ENCODE results near the gene GNAI3.
A peak's percentile ranks its signal among the peaks of the same experiment; 100 is the strongest.

The GNAI3 gene

GRCh38 chr1:109611308-109611990 lies 63.0 kb downstream of the GNAI3 start:
- no peaks in the 10 kb centered on the region for H3K27me3 ChIP-seq (ENCODE audit: control insufficient read depth in 1 of 2, insufficient read depth in 2 of 2, low read length in 2 of 2)
- H3K36me3 ChIP-seq (ENCODE audit: insufficient read depth, low read length), result no peaks in the 10 kb centered on the region
- no peak overlapping the region for H3K4me3 ChIP-seq (ENCODE audit: low read depth in 1 of 2, low read length in 2 of 2)
- no peaks in the 10 kb centered on the region for H3K4me1 ChIP-seq (ENCODE audit: insufficient read depth, low read length)
- no peak overlapping the region for H3K9ac ChIP-seq (ENCODE audit: low read length)
- H3K27ac ChIP-seq (ENCODE audit: low read depth, low read length), result no peak overlapping the region
- no peaks in the 10 kb centered on the region for H3K9me3 ChIP-seq (ENCODE audit: low read length)

GRCh38 chr1:109613361-109614147 lies 65.1 kb downstream of the GNAI3 start:
- no peak overlapping the region for H3K9ac ChIP-seq (ENCODE audit: low read length)
- H3K36me3 ChIP-seq (ENCODE audit: insufficient read depth, low read length), result no peaks in the 10 kb centered on the region
- H3K27ac ChIP-seq (ENCODE audit: low read depth, low read length), result no peak overlapping the region
- no peaks in the 10 kb centered on the region for H3K9me3 ChIP-seq (ENCODE audit: low read length)
- no peaks in the 10 kb centered on the region for H3K4me1 ChIP-seq (ENCODE audit: insufficient read depth, low read length)
- H3K27me3 ChIP-seq (ENCODE audit: control insufficient read depth in 1 of 2, insufficient read depth in 2 of 2, low read length in 2 of 2), result no peaks in the 10 kb centered on the region
- no peak overlapping the region for H3K4me3 ChIP-seq (ENCODE audit: low read depth in 1 of 2, low read length in 2 of 2)

DNA sequence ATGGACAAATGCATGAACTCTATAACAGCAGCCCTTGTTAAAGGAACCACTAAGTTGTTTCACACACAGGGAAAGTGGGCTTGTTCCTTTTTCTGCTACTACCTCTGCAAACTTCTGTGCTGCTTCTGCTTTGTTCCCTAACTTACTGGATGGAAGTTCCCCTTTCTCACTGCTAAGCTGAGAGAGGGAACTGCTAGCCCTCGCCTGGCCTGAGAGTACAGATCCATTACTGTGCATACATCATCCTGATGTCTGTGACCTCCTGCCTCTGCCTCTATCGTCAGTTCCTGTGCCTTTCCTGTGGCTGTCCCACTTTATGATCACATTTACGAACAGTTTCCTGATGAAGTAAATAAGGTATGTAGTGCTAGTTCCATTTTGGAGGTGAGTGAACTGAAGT lies 67.5 kb downstream of the GNAI3 start:
- H3K9me3 ChIP-seq (ENCODE audit: low read length), result no peaks in the 10 kb centered on the region
- H3K4me3 ChIP-seq (ENCODE audit: low read depth in 1 of 2, low read length in 2 of 2), result no peak overlapping the region
- no peaks in the 10 kb centered on the region for H3K36me3 ChIP-seq (ENCODE audit: insufficient read depth, low read length)
- no peak overlapping the region for H3K27ac ChIP-seq (ENCODE audit: low read depth, low read length)
- no peaks in the 10 kb centered on the region for H3K27me3 ChIP-seq (ENCODE audit: control insufficient read depth in 1 of 2, insufficient read depth in 2 of 2, low read length in 2 of 2)
- H3K4me1 ChIP-seq (ENCODE audit: insufficient read depth, low read length), result peaks cover 14% of the 10 kb centered on the region
- no peak overlapping the region for H3K9ac ChIP-seq (ENCODE audit: low read length)

DNA sequence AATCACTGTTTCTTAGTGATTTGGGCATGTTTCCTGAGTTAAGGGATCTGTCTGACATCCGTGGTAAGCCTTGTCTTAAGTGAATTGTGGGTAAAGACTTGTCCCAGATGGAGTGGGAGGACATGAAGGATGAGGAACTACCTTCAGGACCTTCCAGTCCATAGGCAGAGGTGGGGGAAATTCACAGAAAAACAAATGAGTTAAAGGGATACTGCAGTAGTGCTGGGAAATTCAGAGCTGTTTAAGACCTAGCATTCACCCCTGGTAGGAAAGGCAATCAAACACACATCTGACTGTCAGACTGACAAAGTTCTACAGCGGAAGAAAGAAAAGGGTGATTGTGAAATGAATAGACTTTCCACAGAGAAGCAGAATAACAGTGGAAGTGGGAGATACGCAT lies 68.0 kb downstream of the GNAI3 start:
- Histone ChIP-seq H3K9ac (ENCODE audit: low read length) (no peak overlapping the region), H3K4me1 (ENCODE audit: insufficient read depth, low read length) (peaks cover 17% of the 10 kb centered on the region), H3K4me3 (ENCODE audit: low read depth in 1 of 2, low read length in 2 of 2) (no peak overlapping the region), H3K27ac (ENCODE audit: low read depth, low read length) (no peak overlapping the region), H3K9me3 (ENCODE audit: low read length) (no peaks in the 10 kb centered on the region), H3K27me3 (ENCODE audit: control insufficient read depth in 1 of 2, insufficient read depth in 2 of 2, low read length in 2 of 2) (no peaks in the 10 kb centered on the region), H3K36me3 (ENCODE audit: insufficient read depth, low read length) (no peaks in the 10 kb centered on the region)

DNA sequence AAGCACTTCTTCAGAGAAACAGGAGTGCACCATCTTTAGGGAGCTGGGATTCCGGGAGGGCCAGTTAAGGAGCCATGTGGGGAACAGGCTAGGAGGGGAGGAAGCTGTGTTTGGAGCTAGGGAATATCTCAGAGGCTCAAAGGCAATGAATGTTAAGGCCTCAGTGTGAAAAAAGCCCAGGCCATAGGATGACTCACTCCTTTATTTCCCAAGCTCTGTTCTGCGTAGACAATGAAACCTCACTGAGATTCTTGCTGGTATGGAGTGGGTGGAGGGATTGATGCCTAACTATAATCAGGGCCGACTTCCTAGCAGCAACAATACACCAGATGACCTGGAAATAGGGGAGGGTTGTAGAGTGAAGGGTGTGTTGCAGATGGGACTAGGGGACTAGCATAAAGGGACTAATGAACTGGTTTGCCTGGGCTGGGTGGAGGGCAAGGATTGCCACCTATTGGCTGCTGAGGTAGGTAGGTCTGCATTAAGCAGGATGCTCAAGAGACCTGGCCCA lies 68.9 kb downstream of the GNAI3 start:
- Histone ChIP-seq H3K9ac (ENCODE audit: low read length) (no peak overlapping the region), H3K27me3 (ENCODE audit: control insufficient read depth in 1 of 2, insufficient read depth in 2 of 2, low read length in 2 of 2) (no peaks in the 10 kb centered on the region), H3K9me3 (ENCODE audit: low read length) (no peaks in the 10 kb centered on the region), H3K4me3 (ENCODE audit: low read depth in 1 of 2, low read length in 2 of 2) (no peak overlapping the region), H3K27ac (ENCODE audit: low read depth, low read length) (no peak overlapping the region), H3K36me3 (ENCODE audit: insufficient read depth, low read length) (no peaks in the 10 kb centered on the region), H3K4me1 (ENCODE audit: insufficient read depth, low read length) (peaks cover 27% of the 10 kb centered on the region)

- H3K4me3 ChIP-seq (ENCODE audit: low read depth in 1 of 2, low read length in 2 of 2), result peak overlapping the region; percentile 72 to 97
- peaks cover 35% of the 10 kb centered on the region for H3K4me1 ChIP-seq (ENCODE audit: insufficient read depth, low read length)
- H3K36me3 ChIP-seq (ENCODE audit: insufficient read depth, low read length), result no peaks in the 10 kb centered on the region
- no peak overlapping the region for H3K9ac ChIP-seq (ENCODE audit: low read length)
- no peaks in the 10 kb centered on the region for H3K27me3 ChIP-seq (ENCODE audit: control insufficient read depth in 1 of 2, insufficient read depth in 2 of 2, low read length in 2 of 2)
- H3K9me3 ChIP-seq (ENCODE audit: low read length), result no peaks in the 10 kb centered on the region
- no peak overlapping the region for H3K27ac ChIP-seq (ENCODE audit: low read depth, low read length)
Measured at GRCh38 chr1:109618661-109619575, 70.5 kb downstream of the GNAI3 start.

GRCh38 chr1:109619576-109620400 lies 71.4 kb downstream of the GNAI3 start, which contains the start of the genes AMPD2 and GNAT2:
TSS of gene AMPD2 (plus strand) at chr1:109619837. CDS start at chr1:109621176, 1,339 bp downstream.
TSS of gene GNAT2 (minus strand) at chr1:109619616. CDS start at chr1:109612870, 6,746 bp downstream.
- peak within 1 kb of the TSS; percentile 82 for H3K27ac ChIP-seq (ENCODE audit: low read depth, low read length)
- H3K4me3 ChIP-seq (ENCODE audit: low read depth in 1 of 2, low read length in 2 of 2), result peak within 1 kb of the TSS; percentile 72 to 97
- peaks cover 35% of the 10 kb centered on the region for H3K4me1 ChIP-seq (ENCODE audit: insufficient read depth, low read length)
- peak within 1 kb of the TSS; percentile 76 for H3K9ac ChIP-seq (ENCODE audit: low read length)
- H3K27me3 ChIP-seq (ENCODE audit: control insufficient read depth in 1 of 2, insufficient read depth in 2 of 2, low read length in 2 of 2), result no peaks in the 10 kb centered on the region
- no peaks in the 10 kb centered on the region for H3K9me3 ChIP-seq (ENCODE audit: low read length)
- no peaks in the 10 kb centered on the region for H3K36me3 ChIP-seq (ENCODE audit: insufficient read depth, low read length)

- H3K36me3 ChIP-seq (ENCODE audit: insufficient read depth, low read length), result no peaks in the 10 kb centered on the region
- H3K4me1 ChIP-seq (ENCODE audit: insufficient read depth, low read length), result peaks cover 35% of the 10 kb centered on the region
- no peaks in the 10 kb centered on the region for H3K27me3 ChIP-seq (ENCODE audit: control insufficient read depth in 1 of 2, insufficient read depth in 2 of 2, low read length in 2 of 2)
- no peaks in the 10 kb centered on the region for H3K9me3 ChIP-seq (ENCODE audit: low read length)
- H3K9ac ChIP-seq (ENCODE audit: low read length), result peak overlapping the region; percentile 76
- peak overlapping the region; percentile 72 to 97 for H3K4me3 ChIP-seq (ENCODE audit: low read depth in 1 of 2, low read length in 2 of 2)
- H3K27ac ChIP-seq (ENCODE audit: low read depth, low read length), result peak overlapping the region; percentile 82
Measured at GRCh38 chr1:109620401-109620791, 72.0 kb downstream of the GNAI3 start.

- H3K9ac ChIP-seq (ENCODE audit: low read length), result no peak overlapping the region
- H3K27ac ChIP-seq (ENCODE audit: low read depth, low read length), result peak overlapping the region; percentile 82
- H3K27me3 ChIP-seq (ENCODE audit: control insufficient read depth in 1 of 2, insufficient read depth in 2 of 2, low read length in 2 of 2), result no peaks in the 10 kb centered on the region
- peaks cover 35% of the 10 kb centered on the region for H3K4me1 ChIP-seq (ENCODE audit: insufficient read depth, low read length)
- H3K9me3 ChIP-seq (ENCODE audit: low read length), result no peaks in the 10 kb centered on the region
- peak overlapping the region; percentile 72 to 97 for H3K4me3 ChIP-seq (ENCODE audit: low read depth in 1 of 2, low read length in 2 of 2)
- H3K36me3 ChIP-seq (ENCODE audit: insufficient read depth, low read length), result no peaks in the 10 kb centered on the region
Measured at GRCh38 chr1:109620841-109621286, 72.4 kb downstream of the GNAI3 start.

DNA sequence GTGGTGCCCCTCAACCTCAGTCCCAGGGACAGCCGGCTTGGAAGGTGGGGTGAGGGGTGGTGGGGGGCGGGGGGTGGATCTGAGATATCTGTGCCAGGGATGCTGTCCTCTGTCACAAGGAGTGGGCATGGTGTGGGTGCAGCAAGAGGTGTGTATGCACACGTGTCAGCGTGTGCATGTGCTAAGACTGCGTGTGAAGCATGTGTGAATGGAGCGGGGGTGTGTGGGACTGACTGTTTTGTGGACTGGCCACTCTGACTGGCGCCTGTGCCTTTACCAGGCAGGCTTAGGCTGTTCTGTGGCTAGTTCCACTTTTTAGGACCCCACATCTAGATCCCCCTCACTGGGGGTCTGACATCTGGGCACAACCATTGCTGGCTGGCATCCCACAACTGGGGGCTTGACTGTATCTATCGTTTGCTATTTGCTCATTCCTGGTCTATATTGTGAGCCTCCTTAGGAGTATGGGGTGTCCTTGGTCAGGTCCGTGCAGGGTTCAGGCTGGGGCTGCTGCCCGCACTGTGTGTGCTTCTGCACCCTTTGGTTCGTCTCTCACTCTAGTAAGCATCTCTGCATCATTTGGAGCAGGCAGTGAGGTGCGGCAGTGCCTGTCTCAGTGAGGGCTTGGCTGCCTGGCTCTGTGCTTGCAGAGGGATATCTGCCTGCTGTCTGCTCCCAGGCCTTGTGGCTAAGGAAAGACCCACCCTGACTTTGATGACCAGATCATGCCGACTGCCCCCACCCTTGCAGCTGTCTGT lies 73.1 kb downstream of the GNAI3 start:
- H3K9ac ChIP-seq (ENCODE audit: low read length), result no peak overlapping the region
- no peaks in the 10 kb centered on the region for H3K36me3 ChIP-seq (ENCODE audit: insufficient read depth, low read length)
- H3K27me3 ChIP-seq (ENCODE audit: control insufficient read depth in 1 of 2, insufficient read depth in 2 of 2, low read length in 2 of 2), result no peaks in the 10 kb centered on the region
- peaks cover 35% of the 10 kb centered on the region for H3K4me1 ChIP-seq (ENCODE audit: insufficient read depth, low read length)
- peak overlapping the region; percentile 72 to 97 for H3K4me3 ChIP-seq (ENCODE audit: low read depth in 1 of 2, low read length in 2 of 2)
- no peaks in the 10 kb centered on the region for H3K9me3 ChIP-seq (ENCODE audit: low read length)
- peak overlapping the region; percentile 55 for H3K27ac ChIP-seq (ENCODE audit: low read depth, low read length)
